ENCODE measurements around the gene CMBL.
"Not testable (repeated sequence)": the region's sequence is repeated elsewhere in the genome, so short reads cannot be mapped to it uniquely, and the experiment has no call there.

The CMBL gene

DNA sequence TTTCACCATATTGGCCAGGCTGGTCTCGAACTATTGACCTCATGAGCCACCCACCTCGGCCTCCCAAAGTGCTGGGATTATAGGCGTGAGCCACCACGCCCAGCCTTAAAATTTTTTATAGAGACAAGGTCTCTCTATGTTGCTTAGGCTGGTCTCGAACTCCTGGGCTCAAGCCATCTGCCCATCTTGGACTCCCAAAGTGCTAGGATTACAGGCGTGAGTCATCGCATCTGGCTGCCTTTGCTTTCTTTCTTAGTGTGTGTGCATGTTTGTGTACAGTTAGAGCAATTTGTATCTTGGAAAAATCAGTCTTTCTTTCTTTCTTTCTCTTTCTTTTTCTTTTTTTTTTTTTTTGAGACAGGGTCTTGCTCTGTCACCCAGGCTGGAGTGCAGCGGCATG, 22.3 kb downstream of the CMBL start:
- not testable (repeated sequence) for DNase-seq (ENCODE audit: low read depth)

DNA sequence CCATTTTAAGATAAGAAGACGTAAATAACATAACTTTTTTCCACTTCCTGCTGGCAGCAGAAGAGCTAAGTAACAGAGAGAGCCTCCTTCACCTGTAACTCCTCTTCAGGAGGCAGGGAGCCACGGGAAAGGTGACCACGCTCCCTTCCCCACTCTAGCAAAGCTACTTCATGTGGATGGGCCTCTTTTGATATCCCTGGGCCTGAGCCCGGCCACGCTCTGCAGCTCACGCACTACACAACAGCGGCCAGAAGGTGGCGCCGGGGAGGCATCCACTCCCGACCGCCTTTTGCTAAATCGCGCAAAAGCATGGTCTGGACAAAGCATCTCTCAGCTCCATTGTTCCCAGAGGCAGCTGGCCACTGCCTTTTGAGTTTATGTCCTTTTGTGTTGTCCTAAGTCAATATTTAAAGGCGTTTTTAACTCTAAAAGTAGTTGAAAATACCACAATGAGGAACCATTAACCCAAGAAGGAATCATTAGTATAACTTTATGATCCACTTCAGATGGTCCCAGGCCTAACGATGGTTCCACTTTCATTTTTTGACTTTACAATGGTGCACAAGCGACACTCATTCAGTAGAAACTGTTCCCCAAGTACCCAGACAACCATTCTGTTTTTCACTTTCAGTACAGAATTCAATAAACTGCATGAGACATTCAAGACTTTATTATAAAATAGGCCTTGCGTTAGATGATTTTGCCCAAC, 23.6 kb downstream of the CMBL start:
- DNase-seq (ENCODE audit: low read depth) = peak; percentile 59

DNA sequence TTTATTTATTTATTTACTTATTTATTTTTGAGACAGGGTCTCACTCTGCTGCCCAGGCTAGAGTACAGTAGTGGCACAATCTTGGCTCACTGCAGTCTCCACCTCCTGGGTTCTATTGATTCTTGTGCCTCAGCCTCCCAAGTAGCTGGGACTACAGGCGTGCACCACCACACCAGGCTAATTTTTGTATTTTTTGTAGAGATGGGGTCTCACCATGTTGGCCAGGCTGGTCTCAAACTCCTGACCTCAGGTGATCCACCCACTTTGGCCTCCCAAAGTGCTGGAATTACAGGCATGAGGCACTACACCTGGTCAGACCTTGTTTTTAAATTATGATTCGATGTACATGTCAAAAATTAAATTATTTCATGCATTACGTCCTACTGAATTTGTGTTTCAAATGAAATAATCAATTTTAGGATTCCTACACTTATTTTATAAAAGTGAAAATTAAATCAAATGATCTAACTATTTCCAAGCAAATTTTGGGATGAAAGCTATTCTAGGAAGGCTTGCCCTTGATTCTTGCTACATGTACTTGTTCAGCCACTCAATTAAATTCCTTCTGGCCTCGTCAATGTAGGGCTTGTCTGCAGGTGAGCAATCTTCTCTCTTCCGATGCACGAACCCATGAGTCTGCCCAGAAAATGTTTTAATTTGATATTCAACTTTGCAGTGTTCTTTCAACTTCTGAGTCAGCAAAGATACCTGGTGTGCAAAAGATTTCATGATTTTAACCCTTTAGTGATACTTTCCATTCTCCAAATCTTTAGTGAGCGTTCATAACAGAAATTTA, 27.6 kb downstream of the CMBL start:
- no peak for DNase-seq (ENCODE audit: low read depth)

DNA sequence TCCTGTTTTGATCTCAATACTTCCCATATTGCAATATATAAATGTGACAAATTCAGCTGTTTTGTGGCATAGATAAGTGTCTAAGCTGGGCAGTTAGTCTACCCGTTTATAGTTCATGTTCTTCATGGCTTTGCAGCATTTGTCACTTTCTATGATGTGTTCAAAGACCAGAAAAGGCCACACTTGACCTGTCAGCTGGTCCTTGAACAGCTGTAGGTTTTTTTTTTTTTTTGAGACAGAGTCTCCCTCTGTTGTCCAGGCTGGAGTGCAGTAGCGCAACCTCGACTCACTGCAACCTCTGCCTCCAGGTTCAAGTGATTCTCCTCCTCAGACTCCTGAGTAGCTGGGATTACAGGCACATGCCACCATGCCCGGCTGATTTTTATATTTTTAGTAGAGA, 28.4 kb downstream of the CMBL start:
- no peak for DNase-seq (ENCODE audit: low read depth)

DNA sequence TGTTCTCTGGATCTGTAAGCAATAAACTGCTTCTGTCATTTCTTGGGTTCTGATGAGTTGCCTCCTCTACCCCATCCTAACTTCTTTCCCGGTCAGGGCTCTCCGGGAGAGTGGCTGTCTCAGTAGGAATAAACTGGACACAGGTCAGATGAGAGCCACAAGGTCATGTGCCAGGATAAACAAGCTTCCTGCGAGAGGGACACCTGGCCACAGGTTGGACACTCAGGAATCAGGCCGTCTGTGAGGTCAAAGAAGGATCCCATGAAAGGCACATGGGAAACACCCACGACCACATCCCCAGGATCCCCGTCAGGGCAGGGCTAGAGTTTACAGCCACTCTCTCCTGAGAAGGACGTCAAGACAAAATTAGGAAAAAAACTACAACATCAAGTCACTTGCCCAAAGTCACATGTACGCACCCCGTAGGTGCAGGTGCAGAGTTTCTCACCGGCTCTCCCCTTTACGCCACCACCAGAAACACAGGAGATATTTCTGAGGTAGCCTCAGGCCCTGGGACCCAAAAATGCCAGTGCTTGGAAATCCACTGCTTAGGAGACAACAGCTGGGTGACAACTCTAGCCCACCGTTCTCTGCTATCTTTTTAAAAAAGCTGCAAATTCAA, 28.9 kb downstream of the CMBL start:
- DNase-seq (ENCODE audit: low read depth) = no peak

DNA sequence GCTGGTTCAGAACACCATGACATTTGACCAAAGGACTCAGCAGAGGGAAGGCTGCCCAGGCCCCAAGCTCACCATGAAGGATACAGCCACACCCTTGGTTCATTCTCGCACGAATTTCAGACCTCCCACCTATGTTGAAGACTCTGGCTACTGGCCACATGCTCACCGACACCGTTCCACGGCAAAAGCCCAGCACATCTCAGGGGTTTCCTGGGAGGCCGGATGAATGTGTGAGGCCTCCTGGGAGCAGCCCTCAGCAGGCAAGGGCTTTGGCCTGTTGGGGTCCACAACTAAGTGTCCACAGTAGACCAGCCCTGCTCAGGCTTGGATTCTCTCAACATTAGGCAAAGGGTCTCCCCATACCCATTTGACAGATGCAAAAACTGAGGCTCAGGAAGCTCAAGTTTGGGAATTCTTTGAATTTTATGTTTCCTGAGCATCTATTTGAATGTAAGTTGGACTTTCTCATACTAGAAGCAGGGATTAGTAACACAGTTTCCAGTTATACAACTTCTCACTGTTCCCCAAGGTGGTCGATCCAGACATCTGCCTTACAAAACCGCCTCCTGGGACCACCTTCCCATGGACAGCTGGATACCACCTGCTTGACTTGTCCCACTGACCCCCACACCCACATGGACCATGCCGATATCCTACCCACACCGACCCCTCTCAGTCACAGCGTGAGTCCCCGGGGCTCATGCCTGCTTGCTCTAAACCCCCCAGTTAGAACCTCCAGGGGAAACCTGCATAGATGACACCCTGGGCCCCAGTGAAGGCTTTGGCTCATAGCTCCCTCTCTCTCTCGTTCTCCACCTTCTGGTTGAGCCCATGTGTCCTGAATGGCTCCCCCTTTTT, 29.7 kb downstream of the CMBL start:
- no peak for DNase-seq (ENCODE audit: low read depth)

DNA sequence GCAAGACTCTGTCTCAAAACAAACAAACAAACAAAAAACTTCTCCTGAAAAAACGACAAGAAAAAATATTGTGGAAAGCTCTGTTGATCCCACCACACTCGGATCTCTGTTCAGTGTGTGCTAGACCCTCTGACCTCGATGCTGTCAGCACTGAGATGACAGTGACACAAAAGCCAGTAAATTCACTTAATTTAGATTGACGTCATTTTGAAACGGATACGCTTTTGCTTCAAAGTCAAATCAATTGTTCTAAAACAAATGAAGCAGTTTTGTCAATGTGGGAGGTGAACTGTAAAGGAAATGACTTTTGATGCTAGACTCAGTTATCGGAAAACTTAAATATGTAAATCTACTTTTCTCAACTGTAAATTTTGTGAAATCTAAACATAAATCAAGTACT, 31.0 kb downstream of the CMBL start:
- DNase-seq (ENCODE audit: low read depth) = no peak

DNA sequence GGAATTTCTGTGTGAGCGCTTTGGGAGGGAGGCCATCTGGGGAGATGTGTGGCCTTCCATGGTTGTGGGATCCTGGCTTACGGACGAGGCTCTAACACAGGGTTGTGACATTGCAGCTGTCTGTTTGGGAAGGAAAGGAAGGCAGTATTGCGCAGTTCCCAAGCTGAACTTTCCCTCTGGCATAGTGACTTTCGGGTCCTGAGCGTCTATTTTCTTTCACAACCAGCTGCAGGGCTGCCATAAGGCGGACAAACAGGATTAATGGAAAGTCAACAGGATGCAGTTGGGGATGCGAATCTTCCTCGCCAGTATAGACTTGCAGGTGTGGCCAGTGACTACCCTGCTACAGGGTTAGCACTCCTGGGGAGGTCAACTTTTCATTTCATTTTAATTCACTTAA, 31.7 kb downstream of the CMBL start:
- no peak for DNase-seq (ENCODE audit: low read depth)

DNA sequence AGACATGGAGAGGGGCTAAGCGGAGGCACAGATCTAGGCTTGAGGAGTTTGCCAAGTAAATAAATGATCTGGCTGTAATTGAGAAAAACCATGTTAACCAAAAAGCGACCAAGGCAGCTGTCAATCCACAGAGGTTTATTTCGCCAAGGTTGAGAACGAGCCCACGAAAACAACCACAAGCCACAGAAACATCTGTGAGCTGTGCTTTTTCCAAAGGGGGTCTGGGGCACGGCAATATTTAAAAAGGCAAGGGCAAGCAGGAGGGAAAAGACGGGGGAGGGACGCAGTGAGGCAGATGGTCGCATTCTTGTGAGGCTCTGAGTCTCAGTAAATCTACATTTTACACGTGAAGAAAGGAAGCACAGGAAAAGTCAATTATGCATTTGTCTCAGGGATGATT, 32.2 kb downstream of the CMBL start:
- no peak for DNase-seq (ENCODE audit: low read depth)

DNA sequence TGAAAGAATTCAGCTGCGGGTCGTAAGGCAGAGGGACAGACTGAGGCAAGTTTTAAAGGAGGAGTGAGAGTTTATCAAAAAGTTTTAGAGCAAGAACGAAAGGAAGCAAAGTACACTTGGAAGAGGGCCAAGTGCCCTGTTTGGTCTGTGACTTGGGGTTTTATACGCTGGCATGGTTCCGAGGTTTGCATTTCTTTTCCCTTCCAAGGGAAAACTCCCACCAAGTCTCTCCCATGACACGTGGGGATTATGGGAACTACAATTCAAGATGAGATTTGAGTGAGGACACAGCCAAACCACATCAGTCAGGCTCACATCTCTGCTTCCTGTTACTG, 34.9 kb downstream of the CMBL start:
- not testable (repeated sequence) for DNase-seq (ENCODE audit: low read depth)

DNA sequence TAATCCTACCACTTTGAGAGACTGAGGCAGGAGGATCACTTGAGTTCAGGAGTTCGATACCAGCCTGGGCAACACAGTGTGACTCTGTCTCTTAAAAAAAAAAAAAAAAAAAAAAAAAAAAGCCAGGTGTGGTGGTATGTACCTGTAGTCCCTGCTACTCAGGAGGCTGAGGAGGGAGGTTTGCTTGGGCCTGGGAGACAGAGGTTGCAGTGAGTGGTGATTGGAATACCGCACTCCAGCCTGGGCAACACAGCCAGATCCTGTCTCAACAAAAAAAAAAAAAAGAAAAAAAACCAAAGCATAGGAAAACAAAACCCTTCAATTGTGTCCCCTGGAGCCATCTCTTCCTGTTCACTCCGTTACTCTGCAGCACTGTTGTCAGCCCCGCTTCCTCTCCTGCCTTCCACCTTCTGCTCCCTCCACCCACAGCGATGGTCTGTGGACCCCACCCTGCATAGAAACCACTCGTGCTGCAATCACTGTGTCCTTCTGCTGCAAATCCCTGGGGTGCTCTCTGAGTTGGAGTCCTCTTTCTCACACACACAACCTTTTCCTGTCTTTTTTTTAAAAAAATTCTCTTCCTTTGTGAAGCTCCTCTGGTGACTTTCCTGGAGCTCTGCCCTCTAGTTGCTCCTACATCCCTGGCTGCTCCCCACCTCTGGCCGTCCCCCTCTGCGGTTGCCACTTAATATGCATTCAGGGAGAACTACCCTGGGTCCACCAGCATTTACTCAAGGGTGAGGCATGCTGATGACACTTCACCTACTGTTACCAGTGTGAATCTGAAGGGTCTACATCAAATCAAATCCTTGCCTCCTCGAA, 35.4 kb downstream of the CMBL start:
- no peak for DNase-seq (ENCODE audit: low read depth)

DNA sequence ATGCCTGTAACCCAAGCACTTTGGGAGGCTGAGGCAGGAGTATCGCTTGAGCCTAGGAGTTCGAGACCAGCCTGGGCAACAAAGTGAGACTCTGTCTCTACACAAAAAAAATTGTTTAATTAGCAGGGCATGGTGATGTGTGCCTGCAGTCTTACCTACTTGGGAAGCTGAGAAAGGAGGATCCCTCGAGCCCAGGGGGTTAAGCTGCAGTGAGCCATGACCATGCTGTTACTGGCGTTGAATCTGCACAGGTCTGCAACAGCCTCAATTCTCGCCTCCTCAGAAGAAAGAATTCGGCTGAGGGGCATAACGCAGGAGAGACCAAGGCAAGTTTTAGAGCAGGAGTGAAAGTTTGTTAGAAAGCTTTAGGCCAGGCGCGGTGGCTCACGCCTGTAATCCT, 39.6 kb downstream of the CMBL start:
- no peak for DNase-seq (ENCODE audit: low read depth)

DNA sequence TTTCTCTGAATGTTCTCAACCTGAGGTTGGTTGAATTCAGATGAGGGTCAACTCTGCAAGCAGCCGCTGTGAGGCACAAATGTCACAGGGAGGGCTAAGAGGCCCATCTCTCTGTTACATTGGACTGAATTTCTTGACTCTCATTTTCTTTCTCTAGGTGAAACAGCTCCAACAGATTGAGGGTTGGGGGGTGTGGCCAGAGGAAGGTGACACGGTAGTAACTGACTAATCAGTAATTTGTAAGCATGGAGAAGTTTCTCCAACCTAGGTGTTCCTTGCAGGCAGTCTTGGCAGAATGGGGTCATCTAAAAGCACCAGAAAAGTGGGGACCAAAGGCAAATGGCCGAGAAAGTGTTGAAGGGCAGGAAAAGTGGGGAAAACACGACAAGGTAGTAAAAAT, 40.9 kb downstream of the CMBL start:
- no peak for DNase-seq (ENCODE audit: low read depth)

DNA sequence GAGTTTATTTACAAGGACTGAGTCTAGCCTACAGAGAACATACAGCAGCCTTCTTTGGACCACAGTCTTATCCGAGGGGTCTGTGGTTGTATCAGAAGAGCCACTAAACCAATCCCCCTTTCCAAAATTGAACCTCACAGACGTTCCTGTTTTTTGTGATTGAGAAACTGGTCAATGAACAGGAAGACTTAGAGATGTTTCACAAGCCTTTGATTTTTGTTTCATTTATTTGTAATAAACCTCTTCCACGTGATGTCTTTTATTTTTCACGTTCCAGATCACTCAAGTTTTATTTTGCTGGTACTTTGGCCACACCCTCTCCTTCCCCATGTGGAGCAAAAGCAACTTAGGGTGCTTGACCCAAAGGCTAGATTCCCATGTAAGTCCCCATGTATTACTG, 41.6 kb downstream of the CMBL start:
- no peak for DNase-seq (ENCODE audit: low read depth)

DNA sequence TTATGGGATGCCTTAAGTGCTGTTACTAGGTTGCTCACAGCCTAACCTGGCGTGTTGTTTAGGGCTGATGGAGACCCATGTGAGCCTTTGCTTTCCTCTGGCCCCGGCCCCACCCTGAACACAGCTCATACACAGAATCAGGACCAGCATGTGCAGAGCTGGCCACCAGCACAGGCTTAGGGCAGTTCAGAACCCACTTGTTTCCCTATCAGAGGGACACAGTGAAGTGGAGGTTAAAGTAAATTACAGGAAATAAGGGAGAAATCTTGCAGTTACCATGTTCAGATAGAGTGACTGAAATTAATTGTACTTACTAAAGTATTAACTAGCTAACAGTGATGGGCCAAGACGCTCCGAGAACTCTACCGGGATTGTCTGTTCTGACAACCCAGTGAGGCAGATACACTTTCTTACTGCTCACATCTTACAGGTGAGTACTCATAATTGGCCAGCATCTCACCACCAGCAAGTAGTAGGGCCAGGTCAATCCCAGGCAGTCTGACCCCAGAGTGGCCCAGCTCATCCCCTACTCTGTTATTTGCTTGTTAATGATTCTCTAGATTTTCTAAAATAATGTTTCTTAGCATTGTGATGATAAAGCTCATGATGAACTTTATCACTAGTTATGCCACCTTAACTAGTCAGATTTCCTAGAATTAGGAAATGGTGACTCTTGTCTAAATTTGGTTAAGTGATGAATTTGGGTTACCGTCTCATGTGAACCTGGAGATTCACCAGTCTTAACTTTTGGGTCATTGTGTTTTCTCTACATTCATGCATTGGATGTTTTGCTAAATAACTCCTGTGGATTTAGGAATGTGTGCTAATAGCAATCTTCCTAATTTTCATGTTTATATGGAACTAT, 42.2 kb downstream of the CMBL start:
- DNase-seq (ENCODE audit: low read depth) = no peak

DNA sequence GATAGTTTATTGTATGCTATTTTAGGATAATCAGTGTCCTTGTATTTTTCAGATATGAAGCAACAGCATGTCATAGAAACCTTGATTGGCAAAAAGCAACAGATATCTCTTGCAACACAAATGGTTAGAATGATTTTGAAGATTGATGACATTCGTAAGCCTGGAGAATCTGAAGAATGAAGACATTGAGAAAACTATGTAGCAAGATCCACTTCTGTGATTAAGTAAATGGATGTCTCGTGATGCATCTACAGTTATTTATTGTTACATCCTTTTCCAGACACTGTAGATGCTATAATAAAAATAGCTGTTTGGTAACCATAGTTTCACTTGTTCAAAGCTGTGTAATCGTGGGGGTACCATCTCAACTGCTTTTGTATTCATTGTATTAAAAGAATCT, 43.1 kb downstream of the CMBL start:
- no peak for DNase-seq (ENCODE audit: low read depth)

DNA sequence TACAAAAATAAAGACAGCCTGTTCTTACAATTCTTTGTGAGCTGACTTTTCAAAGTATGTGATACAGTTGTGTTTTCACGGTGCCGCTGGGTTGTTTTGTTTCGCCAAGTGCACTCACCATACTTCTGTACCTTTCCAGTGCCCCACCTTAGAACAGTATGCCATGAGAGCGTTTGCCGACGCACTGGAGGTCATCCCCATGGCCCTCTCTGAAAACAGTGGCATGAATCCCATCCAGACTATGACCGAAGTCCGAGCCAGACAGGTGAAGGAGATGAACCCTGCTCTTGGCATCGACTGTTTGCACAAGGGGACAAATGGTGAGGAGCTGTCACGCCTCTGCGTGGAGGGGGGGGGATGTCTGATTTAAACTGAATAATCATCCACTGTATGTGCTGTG, 44.7 kb downstream of the CMBL start:
- no peak for DNase-seq (ENCODE audit: low read depth)

DNA sequence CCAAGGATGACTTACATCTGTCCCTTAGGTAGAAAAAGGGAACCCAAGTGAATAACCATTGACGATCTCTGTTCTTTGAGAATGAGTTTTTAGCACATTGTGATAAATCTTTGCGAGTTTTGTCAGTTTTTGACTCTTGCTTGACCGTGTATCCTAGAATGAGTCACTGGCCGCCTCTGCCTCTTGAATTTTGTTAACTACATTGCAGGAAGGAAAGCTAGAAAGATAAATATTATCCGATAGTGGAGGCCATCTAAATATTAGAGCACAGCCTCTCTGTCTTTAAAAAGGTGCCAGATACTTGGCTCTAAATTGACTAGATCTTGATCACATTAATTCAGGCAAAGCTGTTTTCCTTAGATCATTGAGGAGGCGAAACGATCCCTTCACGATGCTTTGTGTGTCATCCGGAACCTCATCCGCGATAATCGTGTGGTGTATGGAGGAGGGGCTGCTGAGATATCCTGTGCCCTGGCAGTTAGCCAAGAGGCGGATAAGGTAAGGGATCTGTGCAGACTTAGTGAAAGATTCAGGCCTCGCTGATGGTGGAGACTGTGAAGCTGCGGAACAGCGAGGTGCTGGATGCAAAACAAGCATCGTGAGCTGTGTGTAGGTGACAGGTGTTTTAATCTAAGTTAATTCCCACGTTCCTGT, 45.5 kb downstream of the CMBL start:
- no peak for DNase-seq (ENCODE audit: low read depth)

DNA sequence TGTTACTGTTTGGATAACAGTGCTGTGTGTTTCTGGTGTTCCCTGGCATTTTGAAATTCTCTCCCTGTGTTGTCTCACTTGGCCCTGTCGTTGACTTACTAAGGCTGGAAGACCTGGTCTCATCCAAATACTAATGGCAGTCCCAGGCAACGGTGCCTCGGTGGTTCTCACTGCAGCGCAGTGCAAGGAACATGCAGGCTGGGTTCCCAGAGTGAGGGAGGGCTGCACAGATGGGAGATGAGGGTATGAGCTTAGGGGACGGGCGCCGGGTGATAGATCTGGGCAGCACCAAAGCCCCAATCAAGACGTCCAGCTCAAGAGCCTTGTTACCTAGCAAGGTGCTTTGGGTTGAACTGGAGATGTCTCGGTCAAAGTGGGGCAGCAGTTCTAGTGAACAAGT, 46.6 kb downstream of the CMBL start:
- no peak for DNase-seq (ENCODE audit: low read depth)

DNA sequence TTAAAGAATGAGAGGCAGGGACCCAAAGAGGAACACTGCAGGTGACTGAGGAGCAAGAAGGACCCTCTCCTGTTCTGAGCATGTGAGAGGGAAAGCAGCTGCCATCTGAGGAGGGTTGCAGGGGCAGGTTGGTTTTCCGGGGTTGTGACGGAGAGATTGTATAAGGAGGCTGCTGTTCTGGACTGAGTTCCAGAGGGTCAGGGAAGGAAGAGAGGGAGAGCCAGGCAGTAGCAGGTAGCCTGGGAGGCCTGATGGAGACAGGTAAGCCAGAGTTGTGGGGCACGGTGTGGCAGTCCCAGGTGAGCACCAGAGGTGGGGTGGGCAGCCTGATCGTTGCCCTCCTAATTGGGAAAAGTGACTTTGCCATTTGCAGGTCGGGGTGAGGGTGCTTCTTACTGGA, 47.8 kb downstream of the CMBL start:
- no peak for DNase-seq (ENCODE audit: low read depth)
